ENCODE data around the gene CADPS.

The CADPS gene

DNA sequence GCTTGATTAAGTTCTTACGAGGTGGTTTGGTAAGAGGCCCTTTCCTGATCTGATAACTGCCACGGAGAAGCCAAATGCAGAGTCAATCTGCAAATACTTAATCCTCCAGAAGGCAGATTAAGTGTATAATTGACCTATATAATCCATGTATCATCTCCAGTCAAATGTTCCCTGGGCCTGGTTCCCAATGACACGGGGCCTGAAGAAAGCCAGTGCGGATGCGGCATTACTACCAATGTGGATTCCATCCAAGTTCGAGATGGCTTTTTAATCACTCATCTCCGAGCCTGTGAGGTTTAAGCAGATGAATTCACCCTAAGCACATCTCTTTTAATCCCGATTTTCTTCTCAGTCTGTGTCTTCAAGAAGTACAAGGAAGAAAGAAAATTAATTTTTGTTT is 441.8 kb downstream of the CADPS start:
- no peak for DNase-seq (ENCODE audit: low read depth)

- no peak for DNase-seq (ENCODE audit: low read depth)
These were observed 454.0 kb downstream of the CADPS start for GRCh38 chr3:62421207-62421606.

GRCh38 chr3:62416144-62416543 is 459.1 kb downstream of the CADPS start:
- DNase-seq (ENCODE audit: low read depth): no peak

DNA sequence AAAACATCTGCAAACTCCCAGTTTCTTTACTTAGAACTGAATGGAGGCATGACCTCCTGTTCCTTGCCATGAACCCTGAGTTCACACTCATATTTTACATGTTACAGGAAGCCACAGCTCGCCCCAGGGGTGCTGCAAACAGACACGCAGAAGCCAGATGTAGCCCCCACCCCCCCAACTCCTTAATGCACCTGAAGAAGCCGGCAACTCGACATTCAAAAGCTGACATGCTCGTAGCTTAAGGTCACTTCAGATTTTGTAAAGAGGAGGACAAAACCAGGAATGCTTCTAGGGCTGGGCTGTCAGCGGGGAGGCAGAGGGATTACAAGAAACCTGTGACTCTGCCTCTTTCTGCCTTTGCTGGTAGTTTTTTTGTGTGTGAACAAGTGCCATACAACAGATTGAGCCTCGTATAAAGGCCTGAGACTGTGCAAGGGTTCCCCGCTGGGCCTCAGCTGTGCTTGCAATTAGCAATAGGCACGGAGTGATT is 459.9 kb downstream of the CADPS start:
- no peak for DNase-seq (ENCODE audit: low read depth)

DNA sequence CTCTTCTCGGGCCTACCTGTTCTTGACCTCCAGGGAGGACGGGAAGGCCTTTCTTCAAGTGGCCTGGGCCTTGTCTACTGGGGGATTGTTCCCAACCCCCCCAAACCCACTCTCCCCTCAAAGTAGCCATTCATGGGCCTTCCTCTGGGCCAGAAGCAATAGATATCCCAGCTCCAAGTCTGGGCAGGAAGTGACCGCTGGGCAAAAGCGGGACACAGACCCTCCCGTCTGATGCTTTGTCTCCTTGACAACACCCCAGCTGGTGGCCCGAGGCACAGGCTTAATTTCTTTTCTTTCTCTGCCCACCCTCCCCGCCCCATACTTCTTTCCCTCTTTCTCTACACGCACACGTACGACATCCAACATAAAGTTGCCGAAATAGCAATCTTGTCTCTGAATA is 460.4 kb downstream of the CADPS start:
- no peak for DNase-seq (ENCODE audit: low read depth)

- no peak for DNase-seq (ENCODE audit: low read depth)
These were observed 461.5 kb downstream of the CADPS start for GRCh38 chr3:62413687-62414086.

DNA sequence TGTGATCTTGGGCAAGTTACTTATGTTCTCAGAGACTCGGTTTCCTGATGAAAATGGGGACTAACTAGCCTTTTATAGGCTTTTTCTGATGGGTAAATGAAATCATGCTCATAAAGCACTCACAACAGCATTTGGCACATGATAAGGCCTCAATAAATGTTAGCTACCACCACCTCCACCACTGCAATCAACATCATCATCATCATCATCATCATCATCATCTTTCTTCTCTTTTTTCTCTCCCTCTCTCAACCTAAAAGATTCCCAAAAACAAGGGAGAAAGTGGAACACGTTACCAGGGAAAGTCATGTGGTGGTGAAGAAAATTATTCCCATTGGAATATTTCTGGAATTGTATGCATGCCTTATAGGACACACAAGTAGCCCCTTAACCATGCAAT is 468.3 kb downstream of the CADPS start:
- DNase-seq (ENCODE audit: low read depth): no peak

GRCh38 chr3:62405566-62405965 is 469.6 kb downstream of the CADPS start:
- DNase-seq (ENCODE audit: low read depth): no peak

- no peak for DNase-seq (ENCODE audit: low read depth)
These were observed 470.1 kb downstream of the CADPS start for GRCh38 chr3:62405135-62405534.

GRCh38 chr3:62404321-62404720 is 470.9 kb downstream of the CADPS start:
- no peak for DNase-seq (ENCODE audit: low read depth)

GRCh38 chr3:62403765-62404164 is 471.5 kb downstream of the CADPS start:
- no peak for DNase-seq (ENCODE audit: low read depth)

GRCh38 chr3:62392626-62393292 is 482.5 kb downstream of the CADPS start:
- DNase-seq (ENCODE audit: low read depth): no peak

DNA sequence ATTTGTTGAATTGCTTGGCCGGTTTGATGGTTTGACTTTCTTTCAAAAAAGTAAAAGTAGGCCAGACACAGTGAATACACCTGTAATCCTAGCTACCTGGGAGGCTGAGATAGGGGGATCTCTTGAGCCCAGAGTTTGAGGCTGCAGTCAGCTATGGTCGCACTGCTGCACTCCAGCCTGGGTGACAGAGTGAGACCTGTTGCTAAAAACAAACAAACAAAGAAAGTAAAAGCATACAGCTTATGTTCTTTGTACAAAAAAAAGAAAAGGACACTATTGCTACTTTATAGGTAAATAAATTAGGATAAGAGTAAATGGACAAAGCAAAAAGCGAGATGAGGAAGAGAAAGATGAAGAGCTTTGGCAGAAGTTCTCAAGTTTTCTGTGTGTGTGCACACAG is 488.0 kb downstream of the CADPS start:
- no peak for DNase-seq (ENCODE audit: low read depth)

DNA sequence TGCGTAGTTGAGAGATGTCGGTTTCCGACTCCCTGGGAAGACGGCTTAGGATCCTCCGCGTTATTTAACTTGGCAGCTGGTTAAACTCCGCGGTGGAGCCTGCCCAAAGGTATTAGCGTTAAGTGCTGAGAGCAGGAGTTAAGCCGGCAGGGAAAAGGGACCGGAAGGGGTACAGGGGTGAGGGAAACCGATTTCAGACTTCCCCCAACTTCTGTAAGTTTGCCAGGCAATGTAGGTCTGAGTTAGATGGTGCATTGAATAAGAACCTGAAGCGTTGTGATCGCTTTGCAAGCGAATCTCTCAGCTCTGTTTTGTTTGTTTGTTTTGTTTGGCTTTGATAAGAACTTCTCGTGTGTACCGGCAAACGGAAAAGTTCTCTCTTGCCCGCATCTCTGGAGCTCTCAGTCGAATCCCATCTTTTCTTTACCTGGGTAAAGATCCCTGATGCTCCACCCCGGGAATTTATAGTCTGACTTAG is 495.9 kb downstream of the CADPS start:
- DNase-seq (ENCODE audit: low read depth): no peak

- DNase-seq (ENCODE audit: low read depth): no peak
These were observed 496.3 kb downstream of the CADPS start for GRCh38 chr3:62378921-62379320.

GRCh38 chr3:62378311-62378789 is 496.9 kb downstream of the CADPS start:
- no peak for DNase-seq (ENCODE audit: low read depth)

- no peak for DNase-seq (ENCODE audit: low read depth)
These were observed 498.0 kb downstream of the CADPS start for GRCh38 chr3:62376906-62377877.

GRCh38 chr3:62376454-62376720 is 498.8 kb downstream of the CADPS start:
- no peak for DNase-seq (ENCODE audit: low read depth)

- no peak for DNase-seq (ENCODE audit: low read depth)
These were observed 499.4 kb downstream of the CADPS start for GRCh38 chr3:62375655-62376453.

DNA sequence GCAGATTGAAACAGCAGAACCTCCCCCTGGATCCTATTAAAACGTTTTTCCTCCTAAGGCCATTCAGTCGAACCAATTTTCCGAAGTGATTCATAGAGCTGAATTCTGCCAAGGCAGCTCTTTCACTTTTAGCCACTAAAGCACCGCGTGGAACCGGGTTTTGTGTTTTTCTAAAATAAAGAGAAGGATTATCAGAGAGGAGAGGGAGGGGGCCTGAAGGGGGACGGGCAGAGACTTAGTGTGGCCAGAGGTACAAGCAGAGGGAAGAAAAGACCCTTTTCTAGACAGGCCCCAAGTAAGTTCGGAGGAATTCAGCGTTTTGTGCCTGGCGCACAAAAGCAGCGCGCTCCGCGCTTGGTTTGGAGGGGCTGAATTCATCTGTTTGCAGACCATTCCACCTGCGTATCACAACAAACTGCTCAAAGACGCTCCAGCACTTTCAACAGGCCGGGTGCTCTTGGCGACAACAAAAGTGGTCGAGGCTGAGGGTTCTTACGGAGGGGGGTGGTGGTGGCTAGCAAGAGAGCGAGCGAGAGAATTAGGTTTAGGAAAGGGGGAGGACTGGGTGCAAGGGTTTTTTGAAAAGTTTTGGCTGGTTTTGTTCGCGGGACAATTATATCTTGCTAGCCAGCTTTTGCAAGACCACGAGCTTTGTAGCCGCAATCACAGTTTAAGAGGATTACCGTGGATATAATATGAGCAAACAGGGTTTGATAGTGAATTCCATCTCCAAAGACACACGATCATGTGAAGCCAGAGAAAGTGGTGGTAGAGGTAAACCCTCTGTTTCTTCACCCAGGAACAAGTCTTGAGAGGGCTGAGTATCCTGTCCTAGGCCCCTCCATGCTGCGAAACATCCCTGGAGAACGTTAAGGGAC is 500.6 kb downstream of the CADPS start:
- DNase-seq (ENCODE audit: low read depth): no peak

GRCh38 chr3:62373714-62374333 is 501.4 kb downstream of the CADPS start:
- DNase-seq (ENCODE audit: low read depth): no peak
